Muscle layer of duodenum (tissue), 2 donors: Measurements from ENCODE around the gene LIN7C.

ENCODE experiments used
- H3K27ac ChIP-seq: one replicate; pipeline ENCODE4 v1.7.0; 2013; ENCODE audit warnings: mild to moderate bottlenecking, low read length
- H3K27me3 ChIP-seq: one replicate; pipeline ENCODE4 v1.7.0; 2013; ENCODE audit warnings: low read depth, mild to moderate bottlenecking, control low read depth, low read length
- H3K36me3 ChIP-seq, 2 donors: one replicate each; pipeline ENCODE4 v1.7.0; 2013; ENCODE audit warnings: low read length in 2 of 2, control low read depth in 1 of 2, mild to moderate bottlenecking in 1 of 2; ENCODE audit not compliant: insufficient read depth in 2 of 2, control insufficient read depth in 1 of 2
- H3K4me1 ChIP-seq, 2 donors: one replicate each; pipeline ENCODE4 v1.7.0; 2013; ENCODE audit warnings: low read length in 2 of 2, mild to moderate bottlenecking in 2 of 2, control low read depth in 1 of 2, moderate library complexity in 1 of 2; ENCODE audit not compliant: insufficient read depth in 2 of 2, control insufficient read depth in 1 of 2
- H3K4me3 ChIP-seq, 2 donors: one replicate each; pipeline ENCODE4 v1.7.0; 2013; ENCODE audit warnings: low read length in 2 of 2, low read depth in 1 of 2, mild to moderate bottlenecking in 1 of 2
- H3K9me3 ChIP-seq, 2 donors: one replicate each; pipeline ENCODE4 v1.7.0; 2013; ENCODE audit warnings: low read length in 2 of 2, control low read depth in 1 of 2, mild to moderate bottlenecking in 1 of 2; ENCODE audit not compliant: control insufficient read depth in 1 of 2
- donor health status: healthy.

The LIN7C gene

GRCh38 chr11:27507557-27508322 is 1.2 kb upstream of the LIN7C start:
- H3K4me3 ChIP-seq = peak overlapping the region; percentile 95 to 99
- H3K4me1 ChIP-seq = peaks cover 16 to 35% of the 10 kb centered on the region in 2 donors
- H3K9me3 ChIP-seq = no peaks in the 10 kb centered on the region
- no peak overlapping the region for H3K27ac ChIP-seq
- H3K36me3 ChIP-seq = no peaks in the 10 kb centered on the region
- no peaks in the 10 kb centered on the region for H3K27me3 ChIP-seq

GRCh38 chr11:27505781-27506180 is 788 bp downstream of the LIN7C start:
- Histone ChIP-seq H3K27me3 (no peaks in the 10 kb centered on the region), H3K9me3 (no peaks in the 10 kb centered on the region), H3K27ac (peak overlapping the region; percentile 90), H3K4me1 (peaks cover 16 to 45% of the 10 kb centered on the region in 2 donors), H3K36me3 (peaks cover 1 to 2% of the 10 kb centered on the region in 2 donors), H3K4me3 (peak overlapping the region; percentile 95 to 99)

- H3K9me3 ChIP-seq = no peaks in the 10 kb centered on the region
- H3K27ac ChIP-seq = no peak overlapping the region
- no peaks in the 10 kb centered on the region for H3K27me3 ChIP-seq
- no peak overlapping the region for H3K4me3 ChIP-seq
- H3K4me1 ChIP-seq = peaks cover 16 to 45% of the 10 kb centered on the region in 2 donors
- peaks cover 11% of the 10 kb centered on the region in 2 donors for H3K36me3 ChIP-seq
Observed at GRCh38 chr11:27504205-27504604, 2.4 kb downstream of the LIN7C start.

- H3K9me3 ChIP-seq = no peaks in the 10 kb centered on the region
- H3K4me3 ChIP-seq = no peak overlapping the region
- H3K27ac ChIP-seq = no peak overlapping the region
- H3K27me3 ChIP-seq = no peaks in the 10 kb centered on the region
- peaks cover 24 to 50% of the 10 kb centered on the region in 2 donors for H3K4me1 ChIP-seq
- peaks cover 11 to 16% of the 10 kb centered on the region in 2 donors for H3K36me3 ChIP-seq
Observed at GRCh38 chr11:27501100-27501499, 5.5 kb downstream of the LIN7C start.

GRCh38 chr11:27497911-27498310 is 8.7 kb downstream of the LIN7C start:
- H3K4me1 ChIP-seq = peaks cover 8 to 26% of the 10 kb centered on the region in 2 donors
- H3K27ac ChIP-seq = no peak overlapping the region
- no peak overlapping the region for H3K4me3 ChIP-seq
- no peaks in the 10 kb centered on the region for H3K9me3 ChIP-seq
- H3K36me3 ChIP-seq = peaks cover 16 to 17% of the 10 kb centered on the region in 2 donors
- no peaks in the 10 kb centered on the region for H3K27me3 ChIP-seq

GRCh38 chr11:27497284-27497866 is 9.2 kb downstream of the LIN7C start:
- no peak overlapping the region for H3K4me3 ChIP-seq
- H3K4me1 ChIP-seq = peaks cover 8 to 24% of the 10 kb centered on the region in 2 donors
- no peak overlapping the region for H3K27ac ChIP-seq
- peaks cover 16 to 17% of the 10 kb centered on the region in 2 donors for H3K36me3 ChIP-seq
- no peaks in the 10 kb centered on the region for H3K9me3 ChIP-seq
- H3K27me3 ChIP-seq = no peaks in the 10 kb centered on the region

GRCh38 chr11:27496461-27496860 is 10.1 kb downstream of the LIN7C start:
- no peak overlapping the region for H3K4me3 ChIP-seq
- H3K9me3 ChIP-seq = no peaks in the 10 kb centered on the region
- peaks cover 8 to 16% of the 10 kb centered on the region in 2 donors for H3K4me1 ChIP-seq
- H3K27ac ChIP-seq = no peak overlapping the region
- peaks cover 24% of the 10 kb centered on the region in 2 donors for H3K36me3 ChIP-seq
- H3K27me3 ChIP-seq = no peaks in the 10 kb centered on the region

GRCh38 chr11:27495710-27496300 is 10.8 kb downstream of the LIN7C start:
- H3K9me3 ChIP-seq = no peaks in the 10 kb centered on the region
- peaks cover 29 to 30% of the 10 kb centered on the region in 2 donors for H3K36me3 ChIP-seq
- H3K4me1 ChIP-seq = peaks cover 8 to 16% of the 10 kb centered on the region in 2 donors
- no peak overlapping the region for H3K4me3 ChIP-seq
- no peaks in the 10 kb centered on the region for H3K27me3 ChIP-seq
- no peak overlapping the region for H3K27ac ChIP-seq

- Histone ChIP-seq H3K4me1 (no peaks in the 10 kb centered on the region), H3K4me3 (no peak overlapping the region), H3K27ac (no peak overlapping the region), H3K27me3 (no peaks in the 10 kb centered on the region), H3K9me3 (no peaks in the 10 kb centered on the region), H3K36me3 (peaks cover 21 to 23% of the 10 kb centered on the region in 2 donors)
Observed at GRCh38 chr11:27489092-27489491, 17.5 kb downstream of the LIN7C start.

- H3K27me3 ChIP-seq = no peaks in the 10 kb centered on the region
- H3K36me3 ChIP-seq = peaks cover 18 to 21% of the 10 kb centered on the region in 2 donors
- H3K9me3 ChIP-seq = no peaks in the 10 kb centered on the region
- no peaks in the 10 kb centered on the region for H3K4me1 ChIP-seq
- no peak overlapping the region for H3K4me3 ChIP-seq
- no peak overlapping the region for H3K27ac ChIP-seq
Observed at GRCh38 chr11:27487706-27488105, 18.9 kb downstream of the LIN7C start.

GRCh38 chr11:27485930-27486773 is 20.4 kb downstream of the LIN7C start:
- no peaks in the 10 kb centered on the region for H3K27me3 ChIP-seq
- H3K4me3 ChIP-seq = no peak overlapping the region
- no peaks in the 10 kb centered on the region for H3K4me1 ChIP-seq
- H3K36me3 ChIP-seq = peaks cover 8 to 10% of the 10 kb centered on the region in 2 donors
- H3K9me3 ChIP-seq = no peaks in the 10 kb centered on the region
- H3K27ac ChIP-seq = no peak overlapping the region
